C4-2B (cell line): ENCODE measurements around the gene ZC2HC1C.

Source experiments
- ZFX ChIP-seq: fragments of 450-650 bp; IDR thresholded peaks from 2 replicates; pipeline ENCODE4 v1.6.1; 2017
- TF ChIP-seq, protein P1 (sequence below): fragments of 450-650 bp; conservative IDR thresholded peaks from 2 replicates; pipeline ENCODE4 v1.5.1; 2017; ENCODE audit warnings: mild to moderate bottlenecking

GRCh38 chr14:75025876-75026275, 43.6 kb upstream of the ZC2HC1C start:
- TF ChIP-seq, protein P1, sequence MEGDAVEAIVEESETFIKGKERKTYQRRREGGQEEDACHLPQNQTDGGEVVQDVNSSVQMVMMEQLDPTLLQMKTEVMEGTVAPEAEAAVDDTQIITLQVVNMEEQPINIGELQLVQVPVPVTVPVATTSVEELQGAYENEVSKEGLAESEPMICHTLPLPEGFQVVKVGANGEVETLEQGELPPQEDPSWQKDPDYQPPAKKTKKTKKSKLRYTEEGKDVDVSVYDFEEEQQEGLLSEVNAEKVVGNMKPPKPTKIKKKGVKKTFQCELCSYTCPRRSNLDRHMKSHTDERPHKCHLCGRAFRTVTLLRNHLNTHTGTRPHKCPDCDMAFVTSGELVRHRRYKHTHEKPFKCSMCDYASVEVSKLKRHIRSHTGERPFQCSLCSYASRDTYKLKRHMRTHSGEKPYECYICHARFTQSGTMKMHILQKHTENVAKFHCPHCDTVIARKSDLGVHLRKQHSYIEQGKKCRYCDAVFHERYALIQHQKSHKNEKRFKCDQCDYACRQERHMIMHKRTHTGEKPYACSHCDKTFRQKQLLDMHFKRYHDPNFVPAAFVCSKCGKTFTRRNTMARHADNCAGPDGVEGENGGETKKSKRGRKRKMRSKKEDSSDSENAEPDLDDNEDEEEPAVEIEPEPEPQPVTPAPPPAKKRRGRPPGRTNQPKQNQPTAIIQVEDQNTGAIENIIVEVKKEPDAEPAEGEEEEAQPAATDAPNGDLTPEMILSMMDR = no peak
- no peak for TF ChIP-seq ZFX
